Measurements from ENCODE around the gene MAP3K5. TPM values are rescaled to one million over a fixed set of nuclear protein-coding genes. Genes with fewer than 3 reads are reported as not detected.
A peak's percentile ranks its signal among the peaks of the same experiment; 100 is the strongest.

MAP3K5 gene
- polyA plus RNA-seq, 3 donors, result 9.6 to 12.0 (median 11.1) TPM

GRCh38 chr6:136721467-136721866, 70.8 kb downstream of the MAP3K5 start:
- Histone ChIP-seq H3K27ac (ENCODE audit: low read depth in 1 of 2, low read length in 2 of 2) (no peak overlapping the region), H4K20me1 (ENCODE audit: insufficient read depth, low read length) (peaks cover 97% of the 10 kb centered on the region), H3K4me1 (ENCODE audit: control insufficient read depth in 1 of 2, insufficient read depth in 2 of 2, low read length in 2 of 2) (peaks cover 32 to 46% of the 10 kb centered on the region in 2 donors), H2AFZ (ENCODE audit: insufficient read depth, low read depth, low read length, poor library complexity, severe bottlenecking) (no peak overlapping the region), H3K36me3 (replicated peaks in 1 of 2; ENCODE audit: control insufficient read depth in 1 of 2, insufficient read depth in 2 of 2, low read length in 2 of 2) (peaks cover 0 to 7% of the 10 kb centered on the region in 2 donors), H3K4me3 (replicated peaks in 1 of 3; ENCODE audit: low read depth in 2 of 3, low read length in 3 of 3) (no peak overlapping the region), H3K4me2 (replicated peaks; ENCODE audit: extremely low read depth, low read length, poor library complexity, severe bottlenecking) (no peak overlapping the region), H3K9ac (ENCODE audit: insufficient read depth, low read length, poor library complexity, severe bottlenecking) (no peak overlapping the region), H3K9me3 (replicated peaks in 1 of 2; ENCODE audit: control insufficient read depth in 1 of 2, insufficient read depth in 1 of 2, low read length in 2 of 2) (no peaks in the 10 kb centered on the region), H3K27me3 (ENCODE audit: control insufficient read depth in 2 of 2, insufficient read depth in 2 of 2, low read length in 2 of 2) (no peaks in the 10 kb centered on the region), H3K79me2 (ENCODE audit: insufficient read depth, low read length) (peaks cover 87% of the 10 kb centered on the region)
- Mint-ChIP-seq H3K4me3 (no peak overlapping the region), H3K9me3 (no peaks in the 10 kb centered on the region), H3K36me3 (peaks cover 6 to 14% of the 10 kb centered on the region in 2 donors), H3K27me3 (ENCODE audit: low read depth in 3 of 3) (no peaks in the 10 kb centered on the region), H3K27ac (peak overlapping the region in 1 of 7 donors; percentile 7), H3K4me1 (peaks cover 50% of the 10 kb centered on the region)
- DNase-seq, result no peak
- no CpG with 5 or more reads among the region's 4 CpGs for WGBS (ENCODE audit: insufficient coverage)
- intact Hi-C loops (cut with micrococcal nuclease), result no loop called here
- no peak for TF ChIP-seq CTCF (IDR thresholded peaks at IDR 0.05)

- Mint-ChIP-seq H3K27me3 (ENCODE audit: low read depth in 3 of 3) (no peaks in the 10 kb centered on the region), H3K4me3 (peak overlapping the region; percentile 53 to 79), H3K9me3 (no peaks in the 10 kb centered on the region), H3K4me1 (peaks cover 54% of the 10 kb centered on the region), H3K36me3 (peaks cover 12% of the 10 kb centered on the region in 2 donors), H3K27ac (peak overlapping the region; percentile 55 to 89 (median 85))
- H3K36me3 ChIP-seq (replicated peaks in 1 of 2; ENCODE audit: control insufficient read depth in 1 of 2, insufficient read depth in 2 of 2, low read length in 2 of 2), result peaks cover 0 to 7% of the 10 kb centered on the region in 2 donors
- intact Hi-C loops (cut with micrococcal nuclease), result no loop called here
- H3K79me2 ChIP-seq (ENCODE audit: insufficient read depth, low read length), result peaks cover 86% of the 10 kb centered on the region
- H3K9ac ChIP-seq (ENCODE audit: insufficient read depth, low read length, poor library complexity, severe bottlenecking), result no peak overlapping the region
- H3K27ac ChIP-seq (ENCODE audit: low read depth in 1 of 2, low read length in 2 of 2), result peak overlapping the region in 1 of 2 donors; percentile 68
- no peaks in the 10 kb centered on the region for H3K27me3 ChIP-seq (ENCODE audit: control insufficient read depth in 2 of 2, insufficient read depth in 2 of 2, low read length in 2 of 2)
- H3K4me1 ChIP-seq (ENCODE audit: control insufficient read depth in 1 of 2, insufficient read depth in 2 of 2, low read length in 2 of 2), result peaks cover 36 to 51% of the 10 kb centered on the region in 2 donors
- peaks cover 91% of the 10 kb centered on the region for H4K20me1 ChIP-seq (ENCODE audit: insufficient read depth, low read length)
- no peak for TF ChIP-seq CTCF (IDR thresholded peaks at IDR 0.05)
- no peaks in the 10 kb centered on the region for H3K9me3 ChIP-seq (replicated peaks in 1 of 2; ENCODE audit: control insufficient read depth in 1 of 2, insufficient read depth in 1 of 2, low read length in 2 of 2)
- H3K4me2 ChIP-seq (replicated peaks; ENCODE audit: extremely low read depth, low read length, poor library complexity, severe bottlenecking), result peak overlapping the region; percentile 52
- no peak overlapping the region for H2AFZ ChIP-seq (ENCODE audit: insufficient read depth, low read depth, low read length, poor library complexity, severe bottlenecking)
- H3K4me3 ChIP-seq (replicated peaks in 1 of 3; ENCODE audit: low read depth in 2 of 3, low read length in 3 of 3), result peak overlapping the region in 2 of 3 experiments; percentile 19 to 46
- peak; percentile 17 to 56 (median 49) for DNase-seq
- WGBS (ENCODE audit: insufficient coverage), result 26% methylated on average over 7 of the region's 13 CpGs
Measured at GRCh38 chr6:136720045-136720770, 72.1 kb downstream of the MAP3K5 start.

Measured in CD14-positive monocyte (primary cell).